ENCODE results near the gene CKM.

GRCh38 chr19:45299719-45300118 lies 23.0 kb downstream of the CKM start:
- TF ChIP-seq CTCF (IDR thresholded peaks at IDR 0.05): no peak
- no peak for TF ChIP-seq EZH2 (IDR thresholded peaks at IDR 0.05)

Measured in neural progenitor cell (in vitro differentiated cells).